K562 (cell line): ENCODE data around the gene ZNF513. TPM values are rescaled to one million over a fixed set of nuclear protein-coding genes. Genes with fewer than 3 reads are reported as not detected.

Experiments
- BRCA1 ChIP-seq, 2 experiments: fragments of 450-650 bp in 1 of 2; sonication (generic) in 1 of 2; formaldehyde crosslinking in 1 of 2; IDR thresholded peaks; 2 replicates each; pipeline versions ENCODE4 v1.5.0 to v1.6.1; 2017 to 2020; ENCODE audit warnings: mild to moderate bottlenecking in 1 of 2, missing genetic modification reagents in 1 of 2
- CLOCK ChIP-seq: fragments of 250-450 bp; sonication (Bioruptor Pico); IDR thresholded peaks from 2 replicates; pipeline ENCODE4 v1.4.0; 2020; ENCODE audit warnings: mild to moderate bottlenecking, moderate library complexity, borderline replicate concordance
- DACH1 ChIP-seq: fragments of 450-650 bp; IDR thresholded peaks from 2 replicates; pipeline ENCODE4 v1.6.1; 2018; ENCODE audit not compliant: partially characterized antibody
- ELK3 ChIP-seq: fragments of 450-650 bp; formaldehyde crosslinking; IDR thresholded peaks from 2 replicates; pipeline ENCODE4 v1.4.0; 2020; ENCODE audit warnings: mild to moderate bottlenecking
- EWSR1 ChIP-seq: fragments of 450-650 bp; IDR thresholded peaks from 2 replicates; pipeline ENCODE4 v1.6.1; 2018; ENCODE audit warnings: borderline replicate concordance, mild to moderate bottlenecking, low read depth, moderate library complexity; ENCODE audit not compliant: partially characterized antibody
- GATA2 ChIP-seq: sonication (generic); formaldehyde crosslinking; IDR thresholded peaks from 2 replicates; pipeline ENCODE4 v1.4.0; 2020; ENCODE audit warnings: mild to moderate bottlenecking, missing genetic modification reagents
- GTF2B ChIP-seq: IDR thresholded peaks from 2 replicates; pipeline ENCODE4 v1.6.1; 2011; ENCODE audit not compliant: insufficient read length; ENCODE audit errors: extremely low read depth
- HEY1 ChIP-seq: fragments of 250-450 bp; sonication (Bioruptor Pico); IDR thresholded peaks from 2 replicates; pipeline ENCODE4 v1.5.0; 2020; ENCODE audit warnings: mild to moderate bottlenecking, moderate library complexity, borderline replicate concordance
- HIVEP1 ChIP-seq: fragments of 250-450 bp; sonication (Bioruptor Pico); IDR thresholded peaks from 2 replicates; pipeline ENCODE4 v1.4.0; 2020; ENCODE audit warnings: mild to moderate bottlenecking
- HSF4 ChIP-seq: fragments of 250-450 bp; sonication (Bioruptor Pico); IDR thresholded peaks from 2 replicates; pipeline ENCODE4 v2.1.2; 2022; ENCODE audit warnings: mild to moderate bottlenecking, moderate library complexity, borderline replicate concordance
- RAD21 ChIP-seq, 2 experiments: fragments of 250-450 bp in 1 of 2; fragments of 450-650 bp in 1 of 2; sonication (Bioruptor Pico) in 1 of 2; formaldehyde crosslinking in 1 of 2; IDR thresholded peaks in 1 of 2; conservative IDR thresholded peaks in 1 of 2; 2 replicates each; pipeline versions ENCODE4 v1.4.0 to v1.8.0; 2020 to 2022; ENCODE audit warnings: mild to moderate bottlenecking in 2 of 2, moderate library complexity in 1 of 2
- RBFOX2 ChIP-seq: fragments of 200-400 bp; formaldehyde crosslinking; IDR thresholded peaks from 2 replicates; pipeline ENCODE4 v1.6.1; 2017; ENCODE audit warnings: low read depth, mild to moderate bottlenecking, low read length, moderate library complexity
- RFX5 ChIP-seq: IDR thresholded peaks from 2 replicates; pipeline ENCODE4 v1.6.1; 2011; ENCODE audit warnings: low read depth, mild to moderate bottlenecking, improper control_type of control experiment, low read length
- RFX7 ChIP-seq: fragments of 250-450 bp; sonication (Bioruptor Pico); IDR thresholded peaks from 2 replicates; pipeline ENCODE4 v1.5.1; 2021; ENCODE audit warnings: mild to moderate bottlenecking
- TCFL5 ChIP-seq: fragments of 250-450 bp; sonication (Bioruptor Pico); conservative IDR thresholded peaks from 2 replicates; pipeline ENCODE4 v1.6.1; 2021; ENCODE audit warnings: mild to moderate bottlenecking, moderate library complexity, matching md5 sums
- ZBTB33 ChIP-seq: sonication (generic); formaldehyde crosslinking; IDR thresholded peaks from 2 replicates; pipeline ENCODE4 v1.8.1; 2023; ENCODE audit warnings: mild to moderate bottlenecking, missing genetic modification reagents
- ZC3H11A ChIP-seq: IDR thresholded peaks from 2 replicates; pipeline ENCODE4 v1.6.1; 2012; ENCODE audit warnings: low read depth, low read length, improper control_type of control experiment
- ZNF140 ChIP-seq: fragments of 250-450 bp; sonication (Bioruptor Pico); IDR thresholded peaks from 2 replicates; pipeline ENCODE4 v1.8.0; 2021; ENCODE audit warnings: moderate library complexity, mild to moderate bottlenecking, inconsistent platforms
- ZNF583 ChIP-seq: fragments of 250-450 bp; sonication (Bioruptor Pico); IDR thresholded peaks from 2 replicates; pipeline ENCODE4 v1.4.0; 2020
- polyA plus RNA-seq, 8 experiments: library from polyadenylated mRNA; depleted of rRNA in 4 of 8; stranded (reverse) in 5 of 8; unstranded in 3 of 8; fragments of >200 nt; fragmentation: Nextera tagmentation in 2 of 8; fragmentation: Illumina TruSeq in 1 of 8; extraction: Ambion mirVana in 2 of 8; extraction: Trizol in 1 of 8; gene quantifications; 2 replicates each; pipeline versions ENCODE4 v1.2.1 to v1.2.3, GENCODE V29; 2011 to 2014; ENCODE audit warnings: inconsistent platforms in 1 of 8, missing spikeins in 1 of 8
- total RNA-seq, 7 experiments: library from RNA; depleted of rRNA in 6 of 7; stranded (reverse); fragments of >200 nt in 6 of 7; fragmentation: Illumina TruSeq in 2 of 7; extraction: Trizol in 2 of 7; gene quantifications; 2 replicates each; pipeline versions ENCODE4 v1.2.1 to v1.2.3, GENCODE V29; 2011 to 2021; ENCODE audit warnings: low replicate concordance in 1 of 7

The ZNF513 gene
- total and polyA plus RNA-seq, 9 of the 15 experiments (the other 6 are each of a cell fraction or from before 2014, with no cell fraction given): 0.04 to 13.6 (median 4.4) TPM

- no peak for TF ChIP-seq HIVEP1 (CRISPR knock-in tag)
- TF ChIP-seq EWSR1: no peak
- TF ChIP-seq RAD21 (CRISPR knock-in tag; conservative IDR thresholded peaks at IDR 0.05 in 1 of 2, IDR thresholded peaks at IDR 0.05 in 1 of 2): no peak; a peak in 1 of 4 replicates
- TF ChIP-seq ZC3H11A: no peak
- TF ChIP-seq ZNF583 (CRISPR knock-in tag): no peak
- no peak for TF ChIP-seq ZNF140 (CRISPR knock-in tag)
- TF ChIP-seq RFX5: no peak
- no peak for TF ChIP-seq GTF2B
- TF ChIP-seq ZBTB33 (CRISPR knock-in tag): peak; percentile 31; the same call in 1 of the 2 replicates
- no peak for TF ChIP-seq HSF4 (CRISPR knock-in tag)
- no peak for TF ChIP-seq CLOCK
- TF ChIP-seq BRCA1 (IDR thresholded peaks at IDR 0.05): no peak
- no peak for TF ChIP-seq BRCA1 (CRISPR knock-in tag; IDR thresholded peaks at IDR 0.05)
- peak; percentile 89 for TF ChIP-seq RBFOX2
- no peak for TF ChIP-seq TCFL5 (CRISPR knock-in tag)
- no peak for TF ChIP-seq RFX7 (CRISPR knock-in tag)
- TF ChIP-seq HEY1: no peak
- no peak for TF ChIP-seq GATA2 (CRISPR knock-in tag)
- TF ChIP-seq ELK3 (CRISPR knock-in tag): no peak
- TF ChIP-seq DACH1: no peak
These were observed 9.5 kb downstream of the ZNF513 start (continued) for GRCh38 chr2:27370816-27371620.
